ENCODE data around the gene PHETA1.

- no peak for TF ChIP-seq EZH2 (IDR thresholded peaks at IDR 0.05; ENCODE audit: insufficient read depth, poor library complexity, severe bottlenecking)
- no peak for TF ChIP-seq EZH2phosphoT487 (IDR thresholded peaks at IDR 0.05; ENCODE audit: insufficient read depth, low read depth)
Measured at GRCh38 chr12:111405859-111406473, 37.1 kb upstream of the PHETA1 start, which contains the start of gene SH2B3.

Data from GM23248 (cell line).